ENCODE measurements around the gene BRAF.

- TF ChIP-seq POLR2A (IDR thresholded peaks at IDR 0.05; ENCODE audit: low read length) (no peak), GATA1 (IDR thresholded peaks at IDR 0.05; ENCODE audit: low read depth, low read length) (no peak)
Observed at GRCh38 chr7:140722254-140722653, 202.5 kb downstream of the BRAF start.

Data from erythroblast (primary cell).